Measurements from ENCODE around the gene USH2A. TPM values are rescaled to one million over a fixed set of nuclear protein-coding genes. Genes with fewer than 3 reads are reported as not detected.
"Not testable (repeated sequence)": the region's sequence is repeated elsewhere in the genome, so short reads cannot be mapped to it uniquely, and the experiment has no call there.

USH2A gene
- total RNA-seq, 2 experiments from 2014 or later, result not detected

GRCh38 chr1:216045400-216045799, 377.8 kb downstream of the USH2A start:
- H3K27ac Mint-ChIP-seq, result no peak overlapping the region
- no peaks in the 10 kb centered on the region for H3K27me3 Mint-ChIP-seq (ENCODE audit: low read depth)
- no peak overlapping the region for H3K4me3 Mint-ChIP-seq
- peaks cover 12% of the 10 kb centered on the region for H3K9me3 Mint-ChIP-seq (ENCODE audit: insufficient read depth)
- ChIA-PET CTCF (no interaction called here), POLR2A (no interaction called here)
- H3K4me1 Mint-ChIP-seq (ENCODE audit: low read depth), result no peaks in the 10 kb centered on the region
- H3K36me3 Mint-ChIP-seq (ENCODE audit: low read depth), result no peaks in the 10 kb centered on the region
- DNase-seq (no peak), ATAC-seq (no peak)

- Mint-ChIP-seq H3K9me3 (ENCODE audit: insufficient read depth) (peaks cover 12% of the 10 kb centered on the region), H3K27ac (no peak overlapping the region), H3K27me3 (ENCODE audit: low read depth) (no peaks in the 10 kb centered on the region), H3K4me3 (no peak overlapping the region), H3K4me1 (ENCODE audit: low read depth) (no peaks in the 10 kb centered on the region), H3K36me3 (ENCODE audit: low read depth) (no peaks in the 10 kb centered on the region)
- ChIA-PET CTCF (no interaction called here), POLR2A (no interaction called here)
- no peak for ATAC-seq
- no peak for DNase-seq
Measured at GRCh38 chr1:216044538-216044937, 378.7 kb downstream of the USH2A start.

DNA sequence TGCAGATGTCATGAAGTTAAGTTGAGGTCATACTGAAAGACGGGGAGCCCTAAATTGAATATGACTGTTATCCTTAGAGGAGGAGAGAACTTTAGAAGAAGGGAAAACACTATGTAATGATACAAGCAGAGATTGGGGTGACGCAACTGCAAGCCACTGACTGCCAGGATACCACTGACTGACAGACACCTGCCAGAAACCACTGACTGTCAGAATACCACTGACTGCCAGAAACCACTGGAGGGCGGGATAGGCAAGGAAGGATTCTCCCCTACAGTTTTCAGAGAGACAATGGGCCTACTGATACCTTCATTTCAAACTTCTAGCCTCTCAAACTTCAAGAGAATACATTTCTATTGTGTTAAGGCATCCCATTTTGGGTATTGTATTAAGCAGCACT, 388.7 kb downstream of the USH2A start:
- ATAC-seq, result no peak
- H3K27me3 Mint-ChIP-seq (ENCODE audit: low read depth), result no peaks in the 10 kb centered on the region
- H3K4me3 Mint-ChIP-seq, result no peak overlapping the region
- no peak for DNase-seq
- H3K36me3 Mint-ChIP-seq (ENCODE audit: low read depth), result no peaks in the 10 kb centered on the region
- POLR2A ChIA-PET, result no interaction called here
- CTCF ChIA-PET, result no interaction called here
- H3K4me1 Mint-ChIP-seq (ENCODE audit: low read depth), result no peaks in the 10 kb centered on the region
- peaks cover 3% of the 10 kb centered on the region for H3K9me3 Mint-ChIP-seq (ENCODE audit: insufficient read depth)
- no peak overlapping the region for H3K27ac Mint-ChIP-seq

- Mint-ChIP-seq H3K36me3 (ENCODE audit: low read depth) (no peaks in the 10 kb centered on the region), H3K27ac (no peak overlapping the region), H3K4me3 (no peak overlapping the region), H3K27me3 (ENCODE audit: low read depth) (no peaks in the 10 kb centered on the region), H3K9me3 (ENCODE audit: insufficient read depth) (peaks cover 3% of the 10 kb centered on the region), H3K4me1 (ENCODE audit: low read depth) (no peaks in the 10 kb centered on the region)
- ChIA-PET POLR2A (no interaction called here), CTCF (no interaction called here)
- ATAC-seq (no peak), DNase-seq (no peak)
Measured at GRCh38 chr1:216032961-216033614, 390.2 kb downstream of the USH2A start.

DNA sequence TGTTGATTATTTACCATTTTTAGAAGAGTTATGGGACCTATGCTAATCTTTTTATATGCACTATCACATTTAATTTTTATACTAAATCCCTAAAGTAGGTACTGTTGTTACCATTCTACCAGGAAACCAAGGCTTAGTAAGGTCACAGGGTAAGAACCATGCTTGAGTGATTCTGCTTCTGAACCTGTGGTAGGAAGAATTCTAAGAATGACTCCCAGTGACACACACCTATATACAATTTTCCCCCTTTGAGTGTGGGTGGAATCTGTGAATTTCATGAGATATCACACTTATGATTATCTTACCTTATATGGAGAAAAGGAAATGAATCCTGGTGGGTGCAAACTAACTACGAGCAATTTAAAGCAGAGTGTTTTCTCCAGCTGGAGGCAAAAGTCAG, 391.0 kb downstream of the USH2A start:
- ChIA-PET CTCF (no interaction called here), POLR2A (no interaction called here)
- ATAC-seq, result no peak
- no peak overlapping the region for H3K4me3 Mint-ChIP-seq
- no peaks in the 10 kb centered on the region for H3K4me1 Mint-ChIP-seq (ENCODE audit: low read depth)
- H3K9me3 Mint-ChIP-seq (ENCODE audit: insufficient read depth), result peaks cover 3% of the 10 kb centered on the region
- no peaks in the 10 kb centered on the region for H3K36me3 Mint-ChIP-seq (ENCODE audit: low read depth)
- H3K27ac Mint-ChIP-seq, result no peak overlapping the region
- no peak for DNase-seq
- H3K27me3 Mint-ChIP-seq (ENCODE audit: low read depth), result no peaks in the 10 kb centered on the region

DNA sequence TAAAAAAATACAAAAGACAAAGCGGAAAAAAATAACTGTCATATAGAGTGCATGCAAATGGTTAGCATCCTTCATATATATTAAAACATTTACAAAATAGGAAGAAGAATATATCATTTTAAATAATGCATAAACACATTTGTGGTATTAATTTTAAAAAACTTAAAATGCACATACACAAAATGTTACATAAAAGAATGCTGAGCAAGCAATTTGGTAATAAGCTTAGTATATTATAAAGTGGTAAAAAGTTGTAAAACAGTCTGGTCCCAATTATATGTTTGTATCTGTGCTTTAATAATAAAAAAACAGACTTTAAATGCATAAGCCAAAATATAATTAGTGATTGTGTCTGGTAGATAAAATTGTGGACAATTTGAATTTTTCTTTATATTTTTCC, 394.6 kb downstream of the USH2A start:
- Mint-ChIP-seq H3K9me3 (ENCODE audit: insufficient read depth) (peaks cover 3% of the 10 kb centered on the region), H3K4me3 (no peak overlapping the region), H3K27ac (no peak overlapping the region), H3K36me3 (ENCODE audit: low read depth) (no peaks in the 10 kb centered on the region), H3K27me3 (ENCODE audit: low read depth) (no peaks in the 10 kb centered on the region), H3K4me1 (ENCODE audit: low read depth) (no peaks in the 10 kb centered on the region)
- POLR2A ChIA-PET, result no interaction called here
- ATAC-seq (no peak), DNase-seq (no peak)
- CTCF ChIA-PET, result no interaction called here

DNA sequence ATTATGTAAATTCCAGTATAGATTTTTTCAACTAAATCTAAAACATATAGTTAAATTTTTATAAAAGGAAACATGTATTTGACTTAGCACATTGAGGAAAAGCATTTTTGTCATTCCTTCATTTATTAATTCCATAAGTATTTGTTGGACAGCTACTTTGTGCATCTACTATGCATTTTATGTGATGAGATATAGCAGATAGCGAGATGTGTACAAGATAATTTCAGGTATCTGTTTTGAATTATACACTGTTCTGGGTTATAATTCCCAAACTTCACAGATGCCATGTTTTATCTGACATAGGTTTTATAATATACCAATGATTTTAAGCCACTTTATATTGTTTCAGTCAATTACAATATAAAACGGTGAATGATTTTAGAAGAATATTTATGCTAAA, 398.7 kb downstream of the USH2A start:
- Mint-ChIP-seq H3K27ac (no peak overlapping the region), H3K4me3 (no peak overlapping the region), H3K36me3 (ENCODE audit: low read depth) (no peaks in the 10 kb centered on the region), H3K9me3 (ENCODE audit: insufficient read depth) (no peaks in the 10 kb centered on the region), H3K27me3 (ENCODE audit: low read depth) (no peaks in the 10 kb centered on the region), H3K4me1 (ENCODE audit: low read depth) (no peaks in the 10 kb centered on the region)
- ATAC-seq (no peak), DNase-seq (no peak)
- ChIA-PET POLR2A (no interaction called here), CTCF (no interaction called here)

DNA sequence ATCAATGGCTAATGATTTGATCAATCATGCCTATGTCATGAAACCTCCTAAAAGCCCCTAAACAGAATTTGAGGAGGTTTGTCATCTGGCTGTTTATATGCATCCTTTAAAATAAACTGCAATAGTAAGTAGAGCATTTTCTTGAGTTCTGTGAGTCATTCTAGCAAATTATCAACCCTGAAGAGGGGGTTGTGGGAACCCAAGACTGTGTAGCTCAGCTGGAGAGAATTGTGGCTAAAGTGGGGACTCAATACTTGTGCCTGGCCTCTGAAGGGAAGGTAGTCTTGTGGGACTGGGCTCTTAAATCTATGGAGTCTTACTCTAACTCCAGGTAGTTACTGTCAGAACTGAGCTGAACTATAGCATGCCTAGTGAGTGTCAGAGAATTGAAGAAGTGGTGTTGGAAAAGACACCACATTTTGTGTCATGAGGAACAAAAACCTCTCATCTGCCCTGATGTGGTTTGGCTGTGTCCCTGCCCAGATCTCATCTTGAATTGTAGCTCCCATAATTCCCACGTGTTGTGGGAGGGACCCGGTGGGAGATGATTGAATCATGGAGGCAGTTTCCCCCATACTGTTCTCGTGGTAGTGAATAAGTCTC, 402.4 kb downstream of the USH2A start:
- no peak overlapping the region for H3K4me3 Mint-ChIP-seq
- POLR2A ChIA-PET, result no interaction called here

GRCh38 chr1:216015116-216015515, 408.1 kb downstream of the USH2A start:
- H3K4me3 Mint-ChIP-seq, result no peak overlapping the region
- H3K27me3 Mint-ChIP-seq (ENCODE audit: low read depth), result no peaks in the 10 kb centered on the region
- DNase-seq, result no peak
- no peak overlapping the region for H3K27ac Mint-ChIP-seq
- no peaks in the 10 kb centered on the region for H3K36me3 Mint-ChIP-seq (ENCODE audit: low read depth)
- H3K4me1 Mint-ChIP-seq (ENCODE audit: low read depth), result no peaks in the 10 kb centered on the region
- no peak for ATAC-seq
- POLR2A ChIA-PET, result no interaction called here
- no peaks in the 10 kb centered on the region for H3K9me3 Mint-ChIP-seq (ENCODE audit: insufficient read depth)
- CTCF ChIA-PET, result no interaction called here

More for the DNA sequence above, 402.4 kb downstream of the USH2A start:
- no peak for DNase-seq
- CTCF ChIA-PET, result no interaction called here
- no peaks in the 10 kb centered on the region for H3K4me1 Mint-ChIP-seq (ENCODE audit: low read depth)
- no peak overlapping the region for H3K27ac Mint-ChIP-seq
- H3K27me3 Mint-ChIP-seq (ENCODE audit: low read depth), result no peaks in the 10 kb centered on the region
- no peak for ATAC-seq
- H3K9me3 Mint-ChIP-seq (ENCODE audit: insufficient read depth), result no peaks in the 10 kb centered on the region
- H3K36me3 Mint-ChIP-seq (ENCODE audit: low read depth), result no peaks in the 10 kb centered on the region

- CTCF ChIA-PET, result no interaction called here
- H3K4me1 Mint-ChIP-seq (ENCODE audit: low read depth), result no peaks in the 10 kb centered on the region
- no peaks in the 10 kb centered on the region for H3K36me3 Mint-ChIP-seq (ENCODE audit: low read depth)
- POLR2A ChIA-PET, result no interaction called here
- no peak for ATAC-seq
- H3K27me3 Mint-ChIP-seq (ENCODE audit: low read depth), result no peaks in the 10 kb centered on the region
- H3K9me3 Mint-ChIP-seq (ENCODE audit: insufficient read depth), result no peaks in the 10 kb centered on the region
- H3K27ac Mint-ChIP-seq, result no peak overlapping the region
- no peak for DNase-seq
- no peak overlapping the region for H3K4me3 Mint-ChIP-seq
Measured at GRCh38 chr1:216014086-216014485, 409.2 kb downstream of the USH2A start.

DNA sequence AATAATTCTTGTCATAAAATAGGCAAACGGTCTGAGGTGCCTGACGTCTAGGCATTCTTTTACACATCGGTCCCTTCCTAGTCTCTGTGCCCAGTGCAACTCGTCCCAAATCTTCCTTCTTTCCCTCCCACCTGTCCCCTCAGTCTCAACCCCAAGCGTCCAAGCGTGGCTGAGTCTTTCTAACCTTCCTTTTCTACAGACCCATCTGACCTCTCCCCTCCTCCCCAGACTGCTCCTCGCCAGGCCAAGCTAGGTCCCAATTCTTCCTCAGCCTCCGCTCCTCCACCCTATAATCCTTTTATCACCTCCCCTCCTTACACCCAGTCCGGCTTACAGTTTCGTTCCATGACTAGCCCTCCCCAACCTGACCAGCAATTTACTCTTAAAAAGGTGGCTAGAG, 413.8 kb downstream of the USH2A start:
- ATAC-seq; H3K27me3 Mint-ChIP-seq (ENCODE audit: low read depth); H3K4me3 Mint-ChIP-seq; CTCF ChIA-PET; DNase-seq; H3K36me3 Mint-ChIP-seq (ENCODE audit: low read depth); H3K4me1 Mint-ChIP-seq (ENCODE audit: low read depth); H3K9me3 Mint-ChIP-seq (ENCODE audit: insufficient read depth); POLR2A ChIA-PET; H3K27ac Mint-ChIP-seq: not testable (repeated sequence)

GRCh38 chr1:216005916-216006315, 417.3 kb downstream of the USH2A start:
- Mint-ChIP-seq H3K27me3 (ENCODE audit: low read depth) (no peaks in the 10 kb centered on the region), H3K27ac (no peak overlapping the region), H3K36me3 (ENCODE audit: low read depth) (no peaks in the 10 kb centered on the region), H3K4me1 (ENCODE audit: low read depth) (no peaks in the 10 kb centered on the region), H3K4me3 (no peak overlapping the region), H3K9me3 (ENCODE audit: insufficient read depth) (no peaks in the 10 kb centered on the region)
- no peak for ATAC-seq
- ChIA-PET CTCF (no interaction called here), POLR2A (no interaction called here)
- DNase-seq, result no peak

- ChIA-PET CTCF (no interaction called here), POLR2A (no interaction called here)
- Mint-ChIP-seq H3K4me1 (ENCODE audit: low read depth) (no peaks in the 10 kb centered on the region), H3K36me3 (ENCODE audit: low read depth) (no peaks in the 10 kb centered on the region), H3K9me3 (ENCODE audit: insufficient read depth) (no peaks in the 10 kb centered on the region), H3K27me3 (ENCODE audit: low read depth) (no peaks in the 10 kb centered on the region), H3K27ac (no peak overlapping the region), H3K4me3 (no peak overlapping the region)
- ATAC-seq (no peak), DNase-seq (no peak)
Measured at GRCh38 chr1:215992620-215993019, 430.6 kb downstream of the USH2A start.
